ENCODE data around the gene MS4A18.

Gene MS4A18

DNA sequence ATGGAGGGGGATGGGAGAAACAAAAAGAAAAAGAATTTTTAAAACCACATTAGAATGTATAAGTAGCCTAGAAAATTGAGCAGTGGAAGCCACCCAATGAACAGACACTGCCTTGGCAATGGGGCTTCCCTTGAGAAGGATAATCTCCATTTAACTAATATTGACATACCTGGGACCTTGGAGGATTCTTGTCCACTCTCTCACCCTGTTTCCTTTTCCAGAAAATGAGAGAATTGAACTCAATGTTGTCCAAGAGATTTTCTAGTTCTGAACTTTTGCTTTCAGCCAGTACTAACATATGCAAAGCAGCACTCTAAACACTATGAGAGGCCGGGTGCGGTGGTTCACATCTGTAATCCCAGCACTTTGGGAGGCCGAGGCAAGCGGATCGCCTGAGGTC is 24.6 kb upstream of the MS4A18 start:
- no peak for DNase-seq
- Histone ChIP-seq H3K9me3 (no peaks in the 10 kb centered on the region), H3K27ac (no peak overlapping the region)

DNA sequence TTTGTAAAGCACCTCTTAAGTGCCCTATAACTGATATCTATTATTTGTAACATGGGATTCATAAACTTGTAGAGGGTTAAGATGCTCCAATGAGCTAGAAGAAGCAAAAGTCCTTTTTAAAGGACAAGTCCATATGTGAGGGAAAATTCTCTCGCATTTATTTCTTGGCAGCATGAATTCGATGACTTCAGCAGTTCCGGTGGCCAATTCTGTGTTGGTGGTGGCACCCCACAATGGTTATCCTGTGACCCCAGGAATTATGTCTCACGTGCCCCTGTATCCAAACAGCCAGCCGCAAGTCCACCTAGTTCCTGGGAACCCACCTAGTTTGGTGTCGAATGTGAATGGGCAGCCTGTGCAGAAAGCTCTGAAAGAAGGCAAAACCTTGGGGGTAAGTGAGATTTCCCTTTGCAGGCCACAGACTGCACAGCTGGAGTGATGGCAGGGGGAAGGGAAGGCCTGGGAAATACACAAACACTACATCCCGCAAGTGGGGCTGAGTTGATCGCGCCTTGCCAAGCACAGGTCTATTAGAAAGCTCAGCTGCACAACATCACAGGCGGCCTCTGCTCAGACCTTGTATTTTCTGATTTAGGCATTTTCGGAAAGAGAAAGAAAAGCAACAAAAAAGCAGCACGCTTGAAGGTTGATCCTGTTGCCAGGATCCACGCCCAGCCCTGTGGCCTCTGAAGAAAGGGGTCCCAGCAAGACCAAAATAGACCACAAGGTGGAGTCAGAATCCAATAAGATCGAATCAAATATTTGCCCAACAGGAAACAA is 23.6 kb upstream of the MS4A18 start:
- intact Hi-C loops (cut with DNase I; ENCODE audit: low total_unique reads) = no loop called here
- TF ChIP-seq, protein P1, sequence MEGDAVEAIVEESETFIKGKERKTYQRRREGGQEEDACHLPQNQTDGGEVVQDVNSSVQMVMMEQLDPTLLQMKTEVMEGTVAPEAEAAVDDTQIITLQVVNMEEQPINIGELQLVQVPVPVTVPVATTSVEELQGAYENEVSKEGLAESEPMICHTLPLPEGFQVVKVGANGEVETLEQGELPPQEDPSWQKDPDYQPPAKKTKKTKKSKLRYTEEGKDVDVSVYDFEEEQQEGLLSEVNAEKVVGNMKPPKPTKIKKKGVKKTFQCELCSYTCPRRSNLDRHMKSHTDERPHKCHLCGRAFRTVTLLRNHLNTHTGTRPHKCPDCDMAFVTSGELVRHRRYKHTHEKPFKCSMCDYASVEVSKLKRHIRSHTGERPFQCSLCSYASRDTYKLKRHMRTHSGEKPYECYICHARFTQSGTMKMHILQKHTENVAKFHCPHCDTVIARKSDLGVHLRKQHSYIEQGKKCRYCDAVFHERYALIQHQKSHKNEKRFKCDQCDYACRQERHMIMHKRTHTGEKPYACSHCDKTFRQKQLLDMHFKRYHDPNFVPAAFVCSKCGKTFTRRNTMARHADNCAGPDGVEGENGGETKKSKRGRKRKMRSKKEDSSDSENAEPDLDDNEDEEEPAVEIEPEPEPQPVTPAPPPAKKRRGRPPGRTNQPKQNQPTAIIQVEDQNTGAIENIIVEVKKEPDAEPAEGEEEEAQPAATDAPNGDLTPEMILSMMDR (IDR thresholded peaks at IDR 0.05) = no peak

More for the DNA sequence above, 24.6 kb upstream of the MS4A18 start:
- Histone ChIP-seq H3K4me3 (no peak overlapping the region), H3K36me3 (no peaks in the 10 kb centered on the region), H3K4me1 (no peaks in the 10 kb centered on the region), H3K27me3 (no peaks in the 10 kb centered on the region)
- TF ChIP-seq, protein P1 (IDR thresholded peaks at IDR 0.05) = no peak
- intact Hi-C loops (cut with DNase I; ENCODE audit: low total_unique reads) = no loop called here

DNA sequence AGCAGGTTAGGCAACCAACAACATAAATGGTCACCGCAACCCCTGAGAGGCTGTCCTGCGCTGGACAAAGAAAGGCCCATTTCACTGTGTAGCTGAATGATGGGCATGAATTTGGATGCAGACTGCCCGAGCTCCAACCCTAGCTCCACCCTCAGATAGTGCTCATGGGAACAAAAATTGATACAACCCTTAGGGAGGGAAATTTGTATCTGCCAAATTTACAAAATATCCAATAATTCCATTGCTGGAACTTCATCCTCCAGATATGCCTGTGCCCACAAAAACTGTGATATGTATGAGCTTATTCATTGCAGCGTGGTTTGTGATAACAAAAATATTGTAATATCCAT is 23.1 kb upstream of the MS4A18 start:
- DNase-seq = no peak
- TF ChIP-seq, protein P1 (IDR thresholded peaks at IDR 0.05) = no peak
- Histone ChIP-seq H3K27ac (no peak overlapping the region), H3K27me3 (no peaks in the 10 kb centered on the region), H3K4me3 (no peak overlapping the region), H3K4me1 (no peaks in the 10 kb centered on the region), H3K9me3 (no peaks in the 10 kb centered on the region), H3K36me3 (no peaks in the 10 kb centered on the region)
- intact Hi-C loops (cut with DNase I; ENCODE audit: low total_unique reads) = no loop called here

More for the DNA sequence above, 23.6 kb upstream of the MS4A18 start:
- Histone ChIP-seq H3K9me3 (no peaks in the 10 kb centered on the region), H3K4me3 (no peak overlapping the region), H3K27ac (no peak overlapping the region), H3K4me1 (no peaks in the 10 kb centered on the region), H3K27me3 (no peaks in the 10 kb centered on the region), H3K36me3 (no peaks in the 10 kb centered on the region)
- no peak for DNase-seq

DNA sequence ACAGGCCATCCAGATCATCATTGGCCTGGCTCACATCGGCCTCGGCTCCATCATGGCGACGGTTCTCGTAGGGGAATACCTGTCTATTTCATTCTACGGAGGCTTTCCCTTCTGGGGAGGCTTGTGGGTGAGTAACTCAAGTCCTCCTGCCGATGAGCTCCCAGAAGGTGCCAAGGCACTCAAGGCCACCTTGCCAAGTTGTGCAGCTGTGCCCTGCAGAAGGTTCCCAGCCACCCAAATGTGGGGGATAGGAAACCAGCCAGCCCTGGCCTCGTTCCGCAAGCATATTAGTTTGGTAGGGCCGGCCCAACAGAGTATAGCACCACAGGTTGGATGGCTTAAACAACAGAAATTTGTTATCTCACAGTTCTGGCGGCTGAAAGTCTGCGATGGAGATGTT is 21.1 kb upstream of the MS4A18 start:
- H3K27me3 ChIP-seq = no peaks in the 10 kb centered on the region

DNA sequence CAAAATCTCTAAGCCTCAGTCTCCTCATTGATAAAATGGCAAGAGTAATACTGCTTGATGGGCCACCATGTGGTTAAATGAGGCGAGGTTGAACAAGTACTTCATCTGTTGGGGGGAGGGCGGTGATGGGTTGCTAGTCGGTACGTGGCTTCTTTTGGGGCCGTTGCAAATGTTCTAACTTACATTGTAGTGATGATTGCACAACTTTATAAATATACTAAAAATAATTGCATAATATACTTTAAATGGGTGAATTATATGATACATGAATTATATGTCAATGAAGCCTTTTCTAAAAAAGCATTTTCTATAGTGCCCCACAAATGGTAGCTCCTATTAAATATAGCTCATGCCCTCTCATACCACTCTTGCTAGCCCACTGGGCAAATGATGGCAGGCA is 18.6 kb upstream of the MS4A18 start:
- no peak overlapping the region for H3K27ac ChIP-seq
- no peaks in the 10 kb centered on the region for H3K4me1 ChIP-seq
- no peaks in the 10 kb centered on the region for H3K27me3 ChIP-seq
- DNase-seq = no peak
- H3K9me3 ChIP-seq = no peaks in the 10 kb centered on the region
- intact Hi-C loops (cut with DNase I; ENCODE audit: low total_unique reads) = no loop called here
- H3K36me3 ChIP-seq = no peaks in the 10 kb centered on the region
- TF ChIP-seq, protein P1 (IDR thresholded peaks at IDR 0.05) = no peak
- H3K4me3 ChIP-seq = no peak overlapping the region

More for the DNA sequence above, 21.1 kb upstream of the MS4A18 start:
- Histone ChIP-seq H3K27ac (no peak overlapping the region), H3K4me3 (no peak overlapping the region), H3K9me3 (no peaks in the 10 kb centered on the region), H3K36me3 (no peaks in the 10 kb centered on the region), H3K4me1 (no peaks in the 10 kb centered on the region)
- TF ChIP-seq, protein P1 (IDR thresholded peaks at IDR 0.05) = no peak
- no peak for DNase-seq
- intact Hi-C loops (cut with DNase I; ENCODE audit: low total_unique reads) = no loop called here
